GM21367 (cell line): ENCODE data around the gene SENP3.

Experiments used
- ATAC-seq: cut with Tn5 transposase; IDR thresholded peaks from one replicate; pipeline ENCODE4 v1.9.1; 2021; ENCODE audit not compliant: unreplicated experiment

Gene SENP3

GRCh38 chr17:7575959-7576358 is 14.2 kb downstream of the SENP3 start:
- no peak for ATAC-seq

- ATAC-seq, result no peak
Observed at GRCh38 chr17:7576432-7576937, 14.8 kb downstream of the SENP3 start.

- no peak for ATAC-seq
Observed at GRCh38 chr17:7577327-7578199, 15.8 kb downstream of the SENP3 start.

- peak; percentile 29 for ATAC-seq
Observed at GRCh38 chr17:7579001-7579833, 17.5 kb downstream of the SENP3 start, which contains the start of gene CD68. TSS of gene CD68 (plus strand) at chr17:7579638. CDS start at chr17:7579678, 40 bp downstream.

GRCh38 chr17:7579834-7580603 is 18.3 kb downstream of the SENP3 start:
- no peak for ATAC-seq

- ATAC-seq, result no peak
Observed at GRCh38 chr17:7580604-7581575, 19.2 kb downstream of the SENP3 start.

- ATAC-seq, result no peak
Observed at GRCh38 chr17:7582396-7583252, 20.9 kb downstream of the SENP3 start.

- peak; percentile 39 for ATAC-seq
Observed at GRCh38 chr17:7583253-7584109, 21.8 kb downstream of the SENP3 start, which contains the start of gene MPDU1. TSS of gene MPDU1 (plus strand) at chr17:7583852. CDS start at chr17:7583863, 11 bp downstream.

- no peak for ATAC-seq
Observed at GRCh38 chr17:7586673-7587419, 25.1 kb downstream of the SENP3 start.

GRCh38 chr17:7587420-7588151 is 25.9 kb downstream of the SENP3 start:
- ATAC-seq, result no peak

- no peak for ATAC-seq
Observed at GRCh38 chr17:7588553-7589203, 27.0 kb downstream of the SENP3 start.

GRCh38 chr17:7589204-7589868 is 27.6 kb downstream of the SENP3 start:
- no peak for ATAC-seq

- no peak for ATAC-seq
Observed at GRCh38 chr17:7589891-7590691, 28.4 kb downstream of the SENP3 start, which contains the start of gene SOX15. TSS of gene SOX15 (minus strand) at chr17:7590094. CDS start at chr17:7589676, 418 bp downstream.

- ATAC-seq, result no peak
Observed at GRCh38 chr17:7590743-7591142, 29.0 kb downstream of the SENP3 start.
